Measurements from ENCODE around the gene TIMM50.

The TIMM50 gene

GRCh38 chr19:39479916-39480315 lies 722 bp upstream of the TIMM50 start:
- FAIRE-seq = no peak
- DNase-seq (ENCODE audit: insufficient read length, low spot score) = no peak
- TF ChIP-seq POLR2A (IDR thresholded peaks at IDR 0.05; ENCODE audit: low read depth, low read length) = no peak

- no peak for DNase-seq (ENCODE audit: insufficient read length, low spot score)
- FAIRE-seq = no peak
- TF ChIP-seq PAX5 (IDR thresholded peaks at IDR 0.05; ENCODE audit: insufficient read depth, low read length, severe bottlenecking) = no peak
- no peak for TF ChIP-seq POLR2AphosphoS5 (IDR thresholded peaks at IDR 0.05; ENCODE audit: low read depth, low read length)
- TF ChIP-seq TAF1 (IDR thresholded peaks at IDR 0.05; ENCODE audit: low read depth, low read length) = no peak
- no peak for TF ChIP-seq SPI1 (IDR thresholded peaks at IDR 0.05; ENCODE audit: low read depth, low read length)
- no peak for TF ChIP-seq POLR2A (IDR thresholded peaks at IDR 0.05; ENCODE audit: low read depth, low read length)
- no peak for TF ChIP-seq POU2F2 (IDR thresholded peaks at IDR 0.05; ENCODE audit: low read depth, low read length)
These were observed 549 bp downstream of the TIMM50 start for GRCh38 chr19:39481229-39481545.

GRCh38 chr19:39481676-39482075 lies 1.0 kb downstream of the TIMM50 start:
- no peak for DNase-seq (ENCODE audit: insufficient read length, low spot score)
- no peak for TF ChIP-seq SPI1 (IDR thresholded peaks at IDR 0.05; ENCODE audit: low read depth, low read length)
- TF ChIP-seq POU2F2 (IDR thresholded peaks at IDR 0.05; ENCODE audit: low read depth, low read length) = no peak
- TF ChIP-seq POLR2A (IDR thresholded peaks at IDR 0.05; ENCODE audit: low read depth, low read length) = no peak
- no peak for TF ChIP-seq TAF1 (IDR thresholded peaks at IDR 0.05; ENCODE audit: low read depth, low read length)
- no peak for TF ChIP-seq PAX5 (IDR thresholded peaks at IDR 0.05; ENCODE audit: insufficient read depth, low read length, severe bottlenecking)
- no peak for TF ChIP-seq POLR2AphosphoS5 (IDR thresholded peaks at IDR 0.05; ENCODE audit: low read depth, low read length)
- no peak for FAIRE-seq

GRCh38 chr19:39483141-39483540 lies 2.5 kb downstream of the TIMM50 start:
- TF ChIP-seq PAX5 (IDR thresholded peaks at IDR 0.05; ENCODE audit: insufficient read depth, low read length, severe bottlenecking) (no peak), SPI1 (IDR thresholded peaks at IDR 0.05; ENCODE audit: low read depth, low read length) (no peak), TAF1 (IDR thresholded peaks at IDR 0.05; ENCODE audit: low read depth, low read length) (no peak), POLR2A (IDR thresholded peaks at IDR 0.05; ENCODE audit: low read depth, low read length) (no peak), POLR2AphosphoS5 (IDR thresholded peaks at IDR 0.05; ENCODE audit: low read depth, low read length) (no peak), POU2F2 (IDR thresholded peaks at IDR 0.05; ENCODE audit: low read depth, low read length) (no peak)
- FAIRE-seq (no peak), DNase-seq (ENCODE audit: insufficient read length, low spot score) (no peak)

GRCh38 chr19:39489756-39490155 lies 9.1 kb downstream of the TIMM50 start:
- TF ChIP-seq TAF1 (IDR thresholded peaks at IDR 0.05; ENCODE audit: low read depth, low read length) (no peak), POU2F2 (IDR thresholded peaks at IDR 0.05; ENCODE audit: low read depth, low read length) (no peak), POLR2A (IDR thresholded peaks at IDR 0.05; ENCODE audit: low read depth, low read length) (no peak), SPI1 (IDR thresholded peaks at IDR 0.05; ENCODE audit: low read depth, low read length) (no peak), PAX5 (IDR thresholded peaks at IDR 0.05; ENCODE audit: insufficient read depth, low read length, severe bottlenecking) (no peak), POLR2AphosphoS5 (IDR thresholded peaks at IDR 0.05; ENCODE audit: low read depth, low read length) (no peak)
- FAIRE-seq (no peak), DNase-seq (ENCODE audit: insufficient read length, low spot score) (no peak)

- FAIRE-seq = no peak
These were observed 11.6 kb downstream of the TIMM50 start for GRCh38 chr19:39492225-39492624.

GRCh38 chr19:39492788-39493187 lies 12.2 kb downstream of the TIMM50 start:
- no peak for DNase-seq (ENCODE audit: insufficient read length, low spot score)
- FAIRE-seq = no peak
- TF ChIP-seq TAF1 (IDR thresholded peaks at IDR 0.05; ENCODE audit: low read depth, low read length) = no peak
- TF ChIP-seq POLR2AphosphoS5 (IDR thresholded peaks at IDR 0.05; ENCODE audit: low read depth, low read length) = no peak
- no peak for TF ChIP-seq SPI1 (IDR thresholded peaks at IDR 0.05; ENCODE audit: low read depth, low read length)
- no peak for TF ChIP-seq POLR2A (IDR thresholded peaks at IDR 0.05; ENCODE audit: low read depth, low read length)
- TF ChIP-seq PAX5 (IDR thresholded peaks at IDR 0.05; ENCODE audit: insufficient read depth, low read length, severe bottlenecking) = no peak
- TF ChIP-seq POU2F2 (IDR thresholded peaks at IDR 0.05; ENCODE audit: low read depth, low read length) = no peak

More at GRCh38 chr19:39492225-39492624, 11.6 kb downstream of the TIMM50 start:
- no peak for TF ChIP-seq SPI1 (IDR thresholded peaks at IDR 0.05; ENCODE audit: low read depth, low read length)
- no peak for TF ChIP-seq TAF1 (IDR thresholded peaks at IDR 0.05; ENCODE audit: low read depth, low read length)
- no peak for TF ChIP-seq POU2F2 (IDR thresholded peaks at IDR 0.05; ENCODE audit: low read depth, low read length)
- no peak for TF ChIP-seq POLR2AphosphoS5 (IDR thresholded peaks at IDR 0.05; ENCODE audit: low read depth, low read length)
- TF ChIP-seq PAX5 (IDR thresholded peaks at IDR 0.05; ENCODE audit: insufficient read depth, low read length, severe bottlenecking) = no peak
- no peak for TF ChIP-seq POLR2A (IDR thresholded peaks at IDR 0.05; ENCODE audit: low read depth, low read length)
- DNase-seq (ENCODE audit: insufficient read length, low spot score) = no peak

- DNase-seq (ENCODE audit: insufficient read length, low spot score) (no peak), FAIRE-seq (no peak)
- no peak for TF ChIP-seq TAF1 (IDR thresholded peaks at IDR 0.05; ENCODE audit: low read depth, low read length)
- no peak for TF ChIP-seq SPI1 (IDR thresholded peaks at IDR 0.05; ENCODE audit: low read depth, low read length)
- TF ChIP-seq POU2F2 (IDR thresholded peaks at IDR 0.05; ENCODE audit: low read depth, low read length) = no peak
- no peak for TF ChIP-seq PAX5 (IDR thresholded peaks at IDR 0.05; ENCODE audit: insufficient read depth, low read length, severe bottlenecking)
- no peak for TF ChIP-seq POLR2A (IDR thresholded peaks at IDR 0.05; ENCODE audit: low read depth, low read length)
- TF ChIP-seq POLR2AphosphoS5 (IDR thresholded peaks at IDR 0.05; ENCODE audit: low read depth, low read length) = no peak
These were observed 14.0 kb downstream of the TIMM50 start for GRCh38 chr19:39494661-39495060.

GRCh38 chr19:39496063-39496462 lies 15.4 kb downstream of the TIMM50 start:
- TF ChIP-seq POLR2A (IDR thresholded peaks at IDR 0.05; ENCODE audit: low read depth, low read length) (no peak), TAF1 (IDR thresholded peaks at IDR 0.05; ENCODE audit: low read depth, low read length) (no peak), PAX5 (IDR thresholded peaks at IDR 0.05; ENCODE audit: insufficient read depth, low read length, severe bottlenecking) (no peak), POU2F2 (IDR thresholded peaks at IDR 0.05; ENCODE audit: low read depth, low read length) (no peak), POLR2AphosphoS5 (IDR thresholded peaks at IDR 0.05; ENCODE audit: low read depth, low read length) (no peak), SPI1 (IDR thresholded peaks at IDR 0.05; ENCODE audit: low read depth, low read length) (no peak)
- no peak for FAIRE-seq

GRCh38 chr19:39497701-39497995 lies 17.0 kb downstream of the TIMM50 start:
- FAIRE-seq (no peak), DNase-seq (ENCODE audit: insufficient read length, low spot score) (no peak)
- TF ChIP-seq TAF1 (IDR thresholded peaks at IDR 0.05; ENCODE audit: low read depth, low read length) = no peak
- no peak for TF ChIP-seq POLR2AphosphoS5 (IDR thresholded peaks at IDR 0.05; ENCODE audit: low read depth, low read length)
- no peak for TF ChIP-seq PAX5 (IDR thresholded peaks at IDR 0.05; ENCODE audit: insufficient read depth, low read length, severe bottlenecking)
- no peak for TF ChIP-seq POLR2A (IDR thresholded peaks at IDR 0.05; ENCODE audit: low read depth, low read length)
- TF ChIP-seq SPI1 (IDR thresholded peaks at IDR 0.05; ENCODE audit: low read depth, low read length) = no peak
- no peak for TF ChIP-seq POU2F2 (IDR thresholded peaks at IDR 0.05; ENCODE audit: low read depth, low read length)

More at GRCh38 chr19:39496063-39496462, 15.4 kb downstream of the TIMM50 start:
- no peak for DNase-seq (ENCODE audit: insufficient read length, low spot score)

All from GM12891 (cell line).